Stimulated activated CD4-positive, alpha-beta T cell treated with anti-CD3 and anti-CD28 coated beads, Interleukin-15, amount 100 ng/mL, for 24 hours (primary cell): ENCODE measurements around the gene LPCAT1.

ENCODE experiments used
- DNase-seq: peaks from one replicate; pipeline ENCODE4 v3.0.0-alpha.2; 2020

The LPCAT1 gene

GRCh38 chr5:1554410-1554967, 30.7 kb upstream of the LPCAT1 start:
- DNase-seq, result no peak

GRCh38 chr5:1553539-1554409, 30.0 kb upstream of the LPCAT1 start:
- DNase-seq, result no peak

GRCh38 chr5:1552521-1553255, 28.9 kb upstream of the LPCAT1 start:
- no peak for DNase-seq

GRCh38 chr5:1551426-1552301, 27.9 kb upstream of the LPCAT1 start:
- DNase-seq, result no peak

- DNase-seq, result no peak
Observed at GRCh38 chr5:1550287-1551076, 26.7 kb upstream of the LPCAT1 start.

- DNase-seq, result no peak
Observed at GRCh38 chr5:1549475-1550030, 25.8 kb upstream of the LPCAT1 start.

- DNase-seq, result no peak
Observed at GRCh38 chr5:1548702-1549474, 25.1 kb upstream of the LPCAT1 start.

GRCh38 chr5:1547655-1548054, 23.9 kb upstream of the LPCAT1 start:
- no peak for DNase-seq

- DNase-seq, result no peak
Observed at GRCh38 chr5:1547236-1547635, 23.5 kb upstream of the LPCAT1 start.

- no peak for DNase-seq
Observed at GRCh38 chr5:1546556-1546955, 22.8 kb upstream of the LPCAT1 start.

GRCh38 chr5:1545805-1546355, 22.1 kb upstream of the LPCAT1 start:
- DNase-seq, result no peak

- no peak for DNase-seq
Observed at GRCh38 chr5:1545126-1545804, 21.5 kb upstream of the LPCAT1 start.

GRCh38 chr5:1544294-1544961, 20.7 kb upstream of the LPCAT1 start:
- DNase-seq, result no peak

GRCh38 chr5:1543398-1544293, 19.9 kb upstream of the LPCAT1 start:
- DNase-seq, result no peak

- no peak for DNase-seq
Observed at GRCh38 chr5:1542781-1543180, 19.0 kb upstream of the LPCAT1 start.

GRCh38 chr5:1541702-1542400, 18.1 kb upstream of the LPCAT1 start:
- no peak for DNase-seq
